Measurements from ENCODE around the gene VPS35L. TPM values are rescaled to one million over a fixed set of nuclear protein-coding genes. Genes with fewer than 3 reads are reported as not detected.
A peak's percentile ranks its signal among the peaks of the same experiment; 100 is the strongest.

VPS35L gene
- total RNA-seq, 2 experiments from 2014 or later = 25.8 to 28.3 TPM

- H3K9me3 Mint-ChIP-seq = no peaks in the 10 kb centered on the region
- no peaks in the 10 kb centered on the region for H3K4me1 Mint-ChIP-seq (ENCODE audit: low read depth)
- H3K4me3 Mint-ChIP-seq = no peak overlapping the region
- no peak for ATAC-seq (ENCODE audit: poor library complexity)
- H3K27me3 Mint-ChIP-seq = no peaks in the 10 kb centered on the region
- TF ChIP-seq, protein P1, sequence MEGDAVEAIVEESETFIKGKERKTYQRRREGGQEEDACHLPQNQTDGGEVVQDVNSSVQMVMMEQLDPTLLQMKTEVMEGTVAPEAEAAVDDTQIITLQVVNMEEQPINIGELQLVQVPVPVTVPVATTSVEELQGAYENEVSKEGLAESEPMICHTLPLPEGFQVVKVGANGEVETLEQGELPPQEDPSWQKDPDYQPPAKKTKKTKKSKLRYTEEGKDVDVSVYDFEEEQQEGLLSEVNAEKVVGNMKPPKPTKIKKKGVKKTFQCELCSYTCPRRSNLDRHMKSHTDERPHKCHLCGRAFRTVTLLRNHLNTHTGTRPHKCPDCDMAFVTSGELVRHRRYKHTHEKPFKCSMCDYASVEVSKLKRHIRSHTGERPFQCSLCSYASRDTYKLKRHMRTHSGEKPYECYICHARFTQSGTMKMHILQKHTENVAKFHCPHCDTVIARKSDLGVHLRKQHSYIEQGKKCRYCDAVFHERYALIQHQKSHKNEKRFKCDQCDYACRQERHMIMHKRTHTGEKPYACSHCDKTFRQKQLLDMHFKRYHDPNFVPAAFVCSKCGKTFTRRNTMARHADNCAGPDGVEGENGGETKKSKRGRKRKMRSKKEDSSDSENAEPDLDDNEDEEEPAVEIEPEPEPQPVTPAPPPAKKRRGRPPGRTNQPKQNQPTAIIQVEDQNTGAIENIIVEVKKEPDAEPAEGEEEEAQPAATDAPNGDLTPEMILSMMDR (IDR thresholded peaks at IDR 0.05) = no peak
- Histone ChIP-seq H3K9me3 (ENCODE audit: control insufficient read depth in 1 of 2, insufficient read depth in 1 of 2, low read length in 2 of 2) (no peaks in the 10 kb centered on the region), H3K27ac (ENCODE audit: low read depth in 1 of 2, low read length in 2 of 2) (no peak overlapping the region), H3K27me3 (ENCODE audit: control insufficient read depth in 1 of 2, insufficient read depth in 2 of 2, low read length in 2 of 2) (no peaks in the 10 kb centered on the region), H3K36me3 (ENCODE audit: insufficient read depth, low read length) (peaks cover 18% of the 10 kb centered on the region), H3K4me3 (ENCODE audit: low read length) (no peak overlapping the region), H3K4me1 (ENCODE audit: insufficient read depth, low read length) (no peaks in the 10 kb centered on the region)
- ChIA-PET CTCF (no interaction called here), POLR2A (no interaction called here)
- peaks cover 49% of the 10 kb centered on the region for H3K36me3 Mint-ChIP-seq (ENCODE audit: low read depth)
- intact Hi-C loops (cut with DNase I, micrococcal nuclease) = no loop called here
- no peak overlapping the region for H3K27ac Mint-ChIP-seq
- DNase-seq = no peak
Observed at GRCh38 chr16:19548144-19548543, 7.4 kb upstream of the VPS35L start.

GRCh38 chr16:19549673-19550072 lies 5.8 kb upstream of the VPS35L start:
- intact Hi-C loops (cut with DNase I, micrococcal nuclease) = loop anchor here in 1 of 2 experiments (10.0 kb wide), 3 partner anchors 755 to 1955 kb away; partner anchors contain the start of genes RPS15A and THUMPD1
- peaks cover 9% of the 10 kb centered on the region for H3K36me3 ChIP-seq (ENCODE audit: insufficient read depth, low read length)
- DNase-seq = no peak
- Mint-ChIP-seq H3K9me3 (no peaks in the 10 kb centered on the region), H3K36me3 (ENCODE audit: low read depth) (peaks cover 34% of the 10 kb centered on the region), H3K4me1 (ENCODE audit: low read depth) (peaks cover 4% of the 10 kb centered on the region), H3K4me3 (no peak overlapping the region), H3K27me3 (no peaks in the 10 kb centered on the region), H3K27ac (no peak overlapping the region)
- H3K27ac ChIP-seq (ENCODE audit: low read depth in 1 of 2, low read length in 2 of 2) = no peak overlapping the region
- TF ChIP-seq, protein P1 (IDR thresholded peaks at IDR 0.05) = no peak
- peaks cover 6% of the 10 kb centered on the region for H3K4me1 ChIP-seq (ENCODE audit: insufficient read depth, low read length)
- ATAC-seq (ENCODE audit: poor library complexity) = no peak
- H3K9me3 ChIP-seq (ENCODE audit: control insufficient read depth in 1 of 2, insufficient read depth in 1 of 2, low read length in 2 of 2) = no peaks in the 10 kb centered on the region
- H3K4me3 ChIP-seq (ENCODE audit: low read length) = no peak overlapping the region
- CTCF ChIA-PET = interaction anchor here (1.5 kb wide), 1 partner anchor 20 kb away, joined by 3 read pairs; no protein-coding TSS in a partner anchor
- POLR2A ChIA-PET = no interaction called here
- no peaks in the 10 kb centered on the region for H3K27me3 ChIP-seq (ENCODE audit: control insufficient read depth in 1 of 2, insufficient read depth in 2 of 2, low read length in 2 of 2)

DNA sequence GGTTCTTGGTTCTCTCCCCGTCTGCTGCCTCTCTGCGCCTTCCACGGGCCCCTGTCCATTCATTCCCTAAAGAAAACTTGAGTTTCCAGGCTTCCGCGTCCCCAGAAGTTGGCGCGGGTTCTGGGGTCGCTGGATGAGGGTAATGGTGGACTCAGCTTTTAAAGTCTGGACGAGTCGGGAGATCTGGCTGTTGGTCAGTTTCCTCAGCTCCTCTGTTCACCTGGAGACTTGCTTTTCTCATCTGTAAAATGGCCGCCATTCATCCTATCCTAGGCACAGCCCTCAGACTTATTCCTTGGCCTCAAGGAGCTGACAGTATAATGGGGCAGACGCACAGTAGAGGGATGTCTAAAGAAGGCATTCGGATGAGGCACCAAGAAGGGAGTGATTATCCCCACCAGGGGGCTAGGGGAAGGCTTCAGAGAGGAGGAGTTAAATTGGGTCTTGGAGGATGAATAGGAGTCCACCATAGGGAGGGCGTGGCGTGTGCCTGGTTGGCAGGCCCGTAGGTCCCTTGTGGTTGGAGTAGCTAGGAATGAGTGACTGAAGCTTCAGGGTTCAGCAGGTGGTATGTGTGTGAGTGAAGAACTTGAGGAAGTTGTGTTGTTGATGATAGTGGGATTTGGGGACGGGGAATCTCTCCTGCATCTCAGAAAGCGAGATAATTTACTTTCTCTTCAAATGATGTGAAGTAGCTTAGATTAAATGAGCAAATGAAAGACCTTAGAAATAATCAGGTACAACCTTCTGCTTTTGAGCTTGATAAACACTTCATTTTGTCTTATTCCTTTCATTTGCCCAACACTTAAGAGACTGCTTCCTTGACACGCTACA lies 652 bp downstream of the VPS35L start:
- H3K4me3 Mint-ChIP-seq = peak overlapping the region; percentile 93
- ChIA-PET POLR2A (interaction anchor here (0.7 to 3.1 kb wide), 11 partner anchors 11 to 766 kb away, joined by 4 to 65 read pairs (median 10); partner anchors contain the start of genes ARL6IP1, CCP110, COQ7 and GDE1), CTCF (interaction anchor here (0.8 to 3.6 kb wide), 19 partner anchors 8 to 755 kb away, joined by 3 to 40 read pairs (median 5); partner anchors contain the start of genes ARL6IP1, CCP110, GDE1 and IQCK)
- intact Hi-C loops (cut with DNase I, micrococcal nuclease) = loop anchor here (1.0 to 10.0 kb wide), 6 partner anchors 33 to 1949 kb away; partner anchors contain the start of genes COQ7 (in 2 of the 2), CCP110 (in 1 of the 2), RPS15A (in 1 of the 2) and THUMPD1 (in 1 of the 2)
- H3K36me3 Mint-ChIP-seq (ENCODE audit: low read depth) = peaks cover 10% of the 10 kb centered on the region
- Histone ChIP-seq H3K36me3 (ENCODE audit: insufficient read depth, low read length) (no peaks in the 10 kb centered on the region), H3K27me3 (ENCODE audit: control insufficient read depth in 1 of 2, insufficient read depth in 2 of 2, low read length in 2 of 2) (no peaks in the 10 kb centered on the region), H3K27ac (ENCODE audit: low read depth in 1 of 2, low read length in 2 of 2) (peak overlapping the region; percentile 75 to 88), H3K4me1 (ENCODE audit: insufficient read depth, low read length) (peaks cover 22% of the 10 kb centered on the region), H3K9me3 (ENCODE audit: control insufficient read depth in 1 of 2, insufficient read depth in 1 of 2, low read length in 2 of 2) (no peaks in the 10 kb centered on the region), H3K4me3 (ENCODE audit: low read length) (peak overlapping the region; percentile 88)
- peak in 5 of 14 experiments; percentile 2 to 62 (median 11) for DNase-seq
- TF ChIP-seq, protein P1 (IDR thresholded peaks at IDR 0.05) = no peak
- H3K27me3 Mint-ChIP-seq = no peaks in the 10 kb centered on the region
- no peaks in the 10 kb centered on the region for H3K9me3 Mint-ChIP-seq
- H3K4me1 Mint-ChIP-seq (ENCODE audit: low read depth) = peaks cover 28% of the 10 kb centered on the region
- ATAC-seq (ENCODE audit: poor library complexity) = no peak
- peak overlapping the region; percentile 89 for H3K27ac Mint-ChIP-seq

Measured in CD4-positive, alpha-beta T cell (primary cell).